SK-N-SH (cell line): ENCODE measurements around the gene SUPT3H. TPM values are rescaled to one million over a fixed set of nuclear protein-coding genes. Genes with fewer than 3 reads are reported as not detected.

Source experiments
- CTCF ChIA-PET: fragments of 300-600, 350-600 bp; formaldehyde crosslinking; extraction: SDS; loops from one replicate; lab custom pipeline; 2021; lab: Yijun Ruan, JAX
- POLR2A ChIA-PET: fragments of 350-600 bp; sonication (Branson Sonifier 250); formaldehyde crosslinking; extraction: SDS; loops from one replicate; lab custom pipeline; 2020; ENCODE audit warnings: antibody characterized with exemption, inconsistent platforms; lab: Yijun Ruan, JAX
- DNase-seq: peaks from one replicate; pipeline ENCODE4 v3.0.0; 2012
- H2AFZ ChIP-seq: fragments of 200-600 bp; sonication (generic); 2 replicates; pipeline ENCODE4 v1.8.1; 2016; ENCODE audit warnings: antibody characterized with exemption, mild to moderate bottlenecking, low read depth
- H3F3A ChIP-seq: fragments of 200-600 bp; sonication (generic); replicated peaks from 2 replicates; pipeline ENCODE3; 2016; ENCODE audit warnings: antibody characterized with exemption, mild to moderate bottlenecking; ENCODE audit not compliant: insufficient read depth
- H3K27ac ChIP-seq, 2 experiments: fragments of 200-500 bp in 1 of 2; fragments of 200-600 bp in 1 of 2; sonication (Bioruptor generic) in 1 of 2; sonication (generic), shearing (Covaris generic) in 1 of 2; 2 replicates each; pipeline versions ENCODE4 v1.5.1 to v1.6.1; 2014 to 2016; ENCODE audit warnings: low read depth in 2 of 2, inconsistent platforms in 1 of 2, low read length in 1 of 2, mild to moderate bottlenecking in 1 of 2, mixed read lengths in 1 of 2
- H3K27me3 ChIP-seq: fragments of 200-600 bp; sonication (generic), shearing (Covaris generic); 2 replicates; pipeline ENCODE4 v1.6.1; 2016; ENCODE audit warnings: mixed run types; ENCODE audit not compliant: insufficient read depth
- H3K36me3 ChIP-seq, 2 experiments: fragments of 200-500 bp in 1 of 2; fragments of 200-600 bp in 1 of 2; sonication (Bioruptor generic) in 1 of 2; sonication (generic) in 1 of 2; replicated peaks in 1 of 2; 2 replicates each; pipeline versions ENCODE3 to v1.5.1; 2014 to 2016; ENCODE audit warnings: low read length in 1 of 2, mild to moderate bottlenecking in 1 of 2; ENCODE audit not compliant: insufficient read depth in 2 of 2, control insufficient read depth in 1 of 2
- H3K4me1 ChIP-seq, 2 experiments: fragments of 200-500 bp in 1 of 2; fragments of 200-600 bp in 1 of 2; sonication (Bioruptor generic) in 1 of 2; sonication (generic), shearing (Covaris generic) in 1 of 2; 2 replicates each; pipeline versions ENCODE4 v1.5.1 to v1.6.1; 2014 to 2016; ENCODE audit warnings: low read depth in 1 of 2, low read length in 1 of 2, mixed run types in 1 of 2; ENCODE audit not compliant: insufficient read depth in 2 of 2, control insufficient read depth in 1 of 2
- H3K4me2 ChIP-seq: fragments of 200-600 bp; sonication (generic), shearing (Covaris generic); 2 replicates; pipeline ENCODE4 v1.6.1; 2017; ENCODE audit warnings: mixed run types
- H3K4me3 ChIP-seq, 2 experiments: fragments of 200-500 bp in 1 of 2; fragments of 200-600 bp in 1 of 2; sonication (Bioruptor generic) in 1 of 2; sonication (generic), shearing (Covaris generic) in 1 of 2; 2 replicates each; pipeline versions ENCODE4 v1.5.1 to v1.8.1; 2014 to 2016; ENCODE audit warnings: low read depth in 2 of 2, inconsistent platforms in 1 of 2, low read length in 1 of 2, mild to moderate bottlenecking in 1 of 2, mixed read lengths in 1 of 2, moderate library complexity in 1 of 2
- H3K79me2 ChIP-seq: fragments of 200-600 bp; sonication (generic); 2 replicates; pipeline ENCODE4 v1.8.1; 2017; ENCODE audit warnings: mild to moderate bottlenecking; ENCODE audit not compliant: insufficient read depth
- H3K9ac ChIP-seq: fragments of 200-600 bp; sonication (generic); 2 replicates; pipeline ENCODE4 v1.6.1; 2017; ENCODE audit warnings: mixed run types
- H3K9me2 ChIP-seq: fragments of 200-600 bp; sonication (generic); 2 replicates; pipeline ENCODE4 v1.6.1; 2017; ENCODE audit warnings: mixed run types
- H3K9me3 ChIP-seq: fragments of 200-600 bp; sonication (generic); 2 replicates; pipeline ENCODE4 v1.6.1; 2017; ENCODE audit warnings: mixed run types, mild to moderate bottlenecking, moderate library complexity
- H4K20me1 ChIP-seq: fragments of 200-600 bp; sonication (generic); 2 replicates; pipeline ENCODE4 v1.6.1; 2017; ENCODE audit warnings: mild to moderate bottlenecking, mixed run types; ENCODE audit not compliant: insufficient read depth
- CHD2 ChIP-seq: fragments of 150-350 bp; IDR thresholded peaks from 2 replicates; pipeline ENCODE4 v1.6.1; 2018; ENCODE audit warnings: low read length; ENCODE audit not compliant: partially characterized antibody
- ELF1 ChIP-seq: IDR thresholded peaks from 2 replicates; pipeline ENCODE4 v1.4.0; 2012
- JUND ChIP-seq: IDR thresholded peaks from 2 replicates; pipeline ENCODE4 v1.4.0; 2012
- MEF2A ChIP-seq: IDR thresholded peaks from 2 replicates; pipeline ENCODE4 v1.4.0; 2012; ENCODE audit warnings: low read depth, borderline replicate concordance
- MXI1 ChIP-seq: IDR thresholded peaks from 2 replicates; pipeline ENCODE4 v1.6.1; 2012; ENCODE audit warnings: mild to moderate bottlenecking, low read depth, low read length, improper control_type of control experiment
- POLR2AphosphoS5 ChIP-seq: IDR thresholded peaks from 2 replicates; pipeline ENCODE4 v1.6.1; 2012; ENCODE audit warnings: low read depth, low read length
- RCOR1 ChIP-seq: fragments of 150-350 bp; IDR thresholded peaks from 2 replicates; pipeline ENCODE4 v1.6.1; 2017; ENCODE audit warnings: antibody characterized with exemption, low read length
- RXRA ChIP-seq: IDR thresholded peaks from 2 replicates; pipeline ENCODE4 v1.4.0; 2012; ENCODE audit warnings: low read depth, mild to moderate bottlenecking, borderline replicate concordance
- TAF1 ChIP-seq: IDR thresholded peaks from 2 replicates; pipeline ENCODE4 v1.6.1; 2012; ENCODE audit warnings: low read depth, mild to moderate bottlenecking, low read length, moderate library complexity, borderline replicate concordance
- TCF12 ChIP-seq: IDR thresholded peaks from 2 replicates; pipeline ENCODE4 v1.4.0; 2012
- TEAD4 ChIP-seq: IDR thresholded peaks from 2 replicates; pipeline ENCODE4 v1.4.0; 2012; ENCODE audit warnings: mild to moderate bottlenecking, borderline replicate concordance; ENCODE audit not compliant: insufficient read depth
- YY1 ChIP-seq: IDR thresholded peaks from 2 replicates; pipeline ENCODE4 v1.4.0; 2012; ENCODE audit warnings: low read depth, mild to moderate bottlenecking
- WGBS: methylation state at CpG from one replicate; pipeline ENCODE4 v1.1.6; 2017; ENCODE audit warnings: low lambda C conversion rate; 5-methylcytosine and 5-hydroxymethylcytosine counted together
- polyA plus RNA-seq, 3 experiments: library from polyadenylated mRNA; depleted of rRNA; stranded (reverse); fragments of >200 nt; gene quantifications; 2 replicates each; pipeline ENCODE4 v1.2.3, GENCODE V29; 2012
- TF ChIP-seq, protein P1 (sequence below): fragments of 200-600 bp; sonication (generic); IDR thresholded peaks from 2 replicates; pipeline ENCODE4 v1.6.1; 2017; ENCODE audit warnings: antibody characterized with exemption, mild to moderate bottlenecking, moderate library complexity
- TF ChIP-seq, protein P2 (sequence below): fragments of 150-350 bp; IDR thresholded peaks from 2 replicates; pipeline ENCODE4 v1.6.1; 2017; ENCODE audit warnings: antibody characterized with exemption, low read length, low read depth, borderline replicate concordance
- TF ChIP-seq, protein P3 (sequence below): fragments of 150-350 bp; IDR thresholded peaks from 2 replicates; pipeline ENCODE4 v1.6.1; 2016; ENCODE audit warnings: mild to moderate bottlenecking, low read depth, low read length
- TF ChIP-seq, protein P4 (sequence below): IDR thresholded peaks from 2 replicates; pipeline ENCODE4; 2012
- TF ChIP-seq, protein P5 (sequence below): IDR thresholded peaks from 2 replicates; pipeline ENCODE4 v1.4.0; 2012; ENCODE audit warnings: low read depth

The SUPT3H gene
- polyA plus RNA-seq, 1 of the 3 experiments (the other 2 are of a cell fraction), result 10.9 TPM

DNA sequence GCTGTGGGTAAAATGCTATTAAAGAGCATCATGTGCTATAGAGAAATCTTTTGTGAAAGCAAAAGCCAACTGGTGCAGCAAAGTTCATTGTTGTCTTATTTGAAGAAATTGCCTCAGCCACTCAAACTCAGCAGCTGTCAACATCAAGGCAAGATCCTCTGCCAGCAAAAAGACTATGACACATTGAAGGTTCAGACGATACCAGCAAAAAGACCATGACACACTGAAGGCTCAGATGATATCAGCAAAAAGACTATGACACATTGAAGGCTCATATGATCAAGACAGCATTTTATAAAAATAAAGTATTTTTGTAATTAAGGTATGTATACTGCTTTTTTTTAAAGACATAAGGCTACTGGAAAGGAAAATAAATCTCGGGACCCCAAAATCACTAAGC lies 168.0 kb downstream of the SUPT3H start (continued):
- TF ChIP-seq, protein P1, sequence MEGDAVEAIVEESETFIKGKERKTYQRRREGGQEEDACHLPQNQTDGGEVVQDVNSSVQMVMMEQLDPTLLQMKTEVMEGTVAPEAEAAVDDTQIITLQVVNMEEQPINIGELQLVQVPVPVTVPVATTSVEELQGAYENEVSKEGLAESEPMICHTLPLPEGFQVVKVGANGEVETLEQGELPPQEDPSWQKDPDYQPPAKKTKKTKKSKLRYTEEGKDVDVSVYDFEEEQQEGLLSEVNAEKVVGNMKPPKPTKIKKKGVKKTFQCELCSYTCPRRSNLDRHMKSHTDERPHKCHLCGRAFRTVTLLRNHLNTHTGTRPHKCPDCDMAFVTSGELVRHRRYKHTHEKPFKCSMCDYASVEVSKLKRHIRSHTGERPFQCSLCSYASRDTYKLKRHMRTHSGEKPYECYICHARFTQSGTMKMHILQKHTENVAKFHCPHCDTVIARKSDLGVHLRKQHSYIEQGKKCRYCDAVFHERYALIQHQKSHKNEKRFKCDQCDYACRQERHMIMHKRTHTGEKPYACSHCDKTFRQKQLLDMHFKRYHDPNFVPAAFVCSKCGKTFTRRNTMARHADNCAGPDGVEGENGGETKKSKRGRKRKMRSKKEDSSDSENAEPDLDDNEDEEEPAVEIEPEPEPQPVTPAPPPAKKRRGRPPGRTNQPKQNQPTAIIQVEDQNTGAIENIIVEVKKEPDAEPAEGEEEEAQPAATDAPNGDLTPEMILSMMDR, result no peak
- TF ChIP-seq CHD2, result no peak

DNA sequence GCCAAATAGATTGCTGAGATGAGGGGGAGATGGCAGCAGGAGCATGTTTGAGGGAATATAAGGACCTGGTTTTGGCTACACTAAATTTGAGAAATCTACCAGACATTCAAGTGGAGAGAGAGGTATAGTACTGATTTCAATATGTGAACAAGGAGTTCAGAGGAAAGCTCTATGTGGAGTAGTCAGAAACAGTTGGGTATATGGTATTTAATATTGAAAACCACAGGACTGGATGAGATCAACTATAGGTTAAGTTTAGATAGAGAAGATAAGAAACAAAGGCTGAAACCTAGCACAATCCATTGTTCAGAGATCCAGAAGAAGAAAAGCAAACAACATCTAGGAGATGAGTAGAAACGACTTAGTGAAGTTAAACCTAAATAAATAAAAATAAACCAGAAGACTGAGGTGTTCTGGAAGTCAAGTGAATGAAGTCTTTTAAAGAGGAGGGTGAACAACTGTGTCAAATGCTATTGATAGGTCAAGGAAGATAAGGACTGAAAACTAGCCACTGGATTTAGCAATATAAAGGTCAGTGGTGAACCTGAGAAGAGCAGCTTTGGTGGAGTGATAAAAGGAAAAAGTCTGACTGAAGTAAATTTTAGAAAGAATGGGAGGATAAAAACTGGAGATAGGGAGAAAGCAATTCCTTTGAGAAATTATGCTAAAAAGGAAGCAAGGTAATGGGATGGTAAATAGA lies 170.8 kb downstream of the SUPT3H start:
- H4K20me1 ChIP-seq, result no peaks in the 10 kb centered on the region
- POLR2A ChIA-PET, result no interaction called here
- H3F3A ChIP-seq, result no peaks in the 10 kb centered on the region
- H3K4me3 ChIP-seq, result no peak overlapping the region
- 32% methylated on average over 1 of the region's 1 CpG for WGBS
- no peaks in the 10 kb centered on the region for H3K79me2 ChIP-seq
- H3K27me3 ChIP-seq, result no peaks in the 10 kb centered on the region
- no peak overlapping the region for H3K27ac ChIP-seq
- no peak overlapping the region for H2AFZ ChIP-seq
- H3K9me2 ChIP-seq, result no peaks in the 10 kb centered on the region
- H3K9ac ChIP-seq, result no peak overlapping the region
- H3K4me1 ChIP-seq, result no peaks in the 10 kb centered on the region
- H3K9me3 ChIP-seq, result peaks cover 4% of the 10 kb centered on the region; the same call in 1 of the 2 replicates
- TF ChIP-seq, protein P1, result no peak
- TF ChIP-seq YY1 (no peak), TEAD4 (no peak), ELF1 (no peak), MEF2A (no peak), TAF1 (no peak), CHD2 (no peak), RXRA (no peak), JUND (no peak), MXI1 (no peak), TCF12 (no peak), POLR2AphosphoS5 (no peak), RCOR1 (no peak)
- TF ChIP-seq, protein P2, sequence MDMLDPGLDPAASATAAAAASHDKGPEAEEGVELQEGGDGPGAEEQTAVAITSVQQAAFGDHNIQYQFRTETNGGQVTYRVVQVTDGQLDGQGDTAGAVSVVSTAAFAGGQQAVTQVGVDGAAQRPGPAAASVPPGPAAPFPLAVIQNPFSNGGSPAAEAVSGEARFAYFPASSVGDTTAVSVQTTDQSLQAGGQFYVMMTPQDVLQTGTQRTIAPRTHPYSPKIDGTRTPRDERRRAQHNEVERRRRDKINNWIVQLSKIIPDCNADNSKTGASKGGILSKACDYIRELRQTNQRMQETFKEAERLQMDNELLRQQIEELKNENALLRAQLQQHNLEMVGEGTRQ, result no peak
- TF ChIP-seq, protein P3, sequence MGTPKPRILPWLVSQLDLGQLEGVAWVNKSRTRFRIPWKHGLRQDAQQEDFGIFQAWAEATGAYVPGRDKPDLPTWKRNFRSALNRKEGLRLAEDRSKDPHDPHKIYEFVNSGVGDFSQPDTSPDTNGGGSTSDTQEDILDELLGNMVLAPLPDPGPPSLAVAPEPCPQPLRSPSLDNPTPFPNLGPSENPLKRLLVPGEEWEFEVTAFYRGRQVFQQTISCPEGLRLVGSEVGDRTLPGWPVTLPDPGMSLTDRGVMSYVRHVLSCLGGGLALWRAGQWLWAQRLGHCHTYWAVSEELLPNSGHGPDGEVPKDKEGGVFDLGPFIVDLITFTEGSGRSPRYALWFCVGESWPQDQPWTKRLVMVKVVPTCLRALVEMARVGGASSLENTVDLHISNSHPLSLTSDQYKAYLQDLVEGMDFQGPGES, result no peak
- TF ChIP-seq, protein P4, sequence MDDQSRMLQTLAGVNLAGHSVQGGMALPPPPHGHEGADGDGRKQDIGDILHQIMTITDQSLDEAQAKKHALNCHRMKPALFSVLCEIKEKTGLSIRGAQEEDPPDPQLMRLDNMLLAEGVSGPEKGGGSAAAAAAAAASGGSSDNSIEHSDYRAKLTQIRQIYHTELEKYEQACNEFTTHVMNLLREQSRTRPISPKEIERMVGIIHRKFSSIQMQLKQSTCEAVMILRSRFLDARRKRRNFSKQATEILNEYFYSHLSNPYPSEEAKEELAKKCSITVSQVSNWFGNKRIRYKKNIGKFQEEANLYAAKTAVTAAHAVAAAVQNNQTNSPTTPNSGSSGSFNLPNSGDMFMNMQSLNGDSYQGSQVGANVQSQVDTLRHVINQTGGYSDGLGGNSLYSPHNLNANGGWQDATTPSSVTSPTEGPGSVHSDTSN, result no peak
- TF ChIP-seq, protein P5, sequence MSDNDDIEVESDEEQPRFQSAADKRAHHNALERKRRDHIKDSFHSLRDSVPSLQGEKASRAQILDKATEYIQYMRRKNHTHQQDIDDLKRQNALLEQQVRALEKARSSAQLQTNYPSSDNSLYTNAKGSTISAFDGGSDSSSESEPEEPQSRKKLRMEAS, result no peak
- TF ChIP-seq, all 33 proteins: peak for 0
- DNase-seq, result no peak
- Histone ChIP-seq H3K4me2 (no peak overlapping the region), H3K36me3 (no peaks in the 10 kb centered on the region)
- CTCF ChIA-PET, result no interaction called here
